ENCODE measurements around the gene RSBN1.

DNA sequence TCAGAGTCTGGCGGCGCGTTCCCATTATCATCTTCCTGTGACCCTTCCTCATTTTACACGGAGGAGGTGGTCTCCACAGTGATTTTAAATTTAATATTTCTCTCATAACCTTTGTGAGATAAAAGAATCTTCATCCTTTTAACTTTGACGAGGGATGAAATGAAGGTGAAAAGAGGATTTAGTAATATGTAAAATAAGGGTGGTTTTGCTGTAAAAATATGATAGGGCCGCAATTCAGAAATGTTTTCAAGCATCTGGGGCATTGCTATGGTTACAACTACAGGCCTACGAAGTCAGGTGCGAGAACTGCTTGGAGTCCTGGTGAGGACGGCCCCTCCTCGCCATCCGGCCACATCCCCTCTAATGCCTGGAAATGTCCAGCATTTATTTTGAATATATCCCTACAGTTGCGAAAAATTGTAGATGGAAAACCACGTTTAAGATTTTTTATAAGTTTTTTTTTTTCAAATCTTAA lies 422 bp upstream of the RSBN1 start:
- TF ChIP-seq, protein P1, sequence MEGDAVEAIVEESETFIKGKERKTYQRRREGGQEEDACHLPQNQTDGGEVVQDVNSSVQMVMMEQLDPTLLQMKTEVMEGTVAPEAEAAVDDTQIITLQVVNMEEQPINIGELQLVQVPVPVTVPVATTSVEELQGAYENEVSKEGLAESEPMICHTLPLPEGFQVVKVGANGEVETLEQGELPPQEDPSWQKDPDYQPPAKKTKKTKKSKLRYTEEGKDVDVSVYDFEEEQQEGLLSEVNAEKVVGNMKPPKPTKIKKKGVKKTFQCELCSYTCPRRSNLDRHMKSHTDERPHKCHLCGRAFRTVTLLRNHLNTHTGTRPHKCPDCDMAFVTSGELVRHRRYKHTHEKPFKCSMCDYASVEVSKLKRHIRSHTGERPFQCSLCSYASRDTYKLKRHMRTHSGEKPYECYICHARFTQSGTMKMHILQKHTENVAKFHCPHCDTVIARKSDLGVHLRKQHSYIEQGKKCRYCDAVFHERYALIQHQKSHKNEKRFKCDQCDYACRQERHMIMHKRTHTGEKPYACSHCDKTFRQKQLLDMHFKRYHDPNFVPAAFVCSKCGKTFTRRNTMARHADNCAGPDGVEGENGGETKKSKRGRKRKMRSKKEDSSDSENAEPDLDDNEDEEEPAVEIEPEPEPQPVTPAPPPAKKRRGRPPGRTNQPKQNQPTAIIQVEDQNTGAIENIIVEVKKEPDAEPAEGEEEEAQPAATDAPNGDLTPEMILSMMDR (IDR thresholded peaks at IDR 0.05; ENCODE audit: poor library complexity) = no peak
- TF ChIP-seq EZH2phosphoT487 (IDR thresholded peaks at IDR 0.05; ENCODE audit: low read depth, severe bottlenecking, unreplicated experiment) (no peak), EZH2 (IDR thresholded peaks at IDR 0.05; ENCODE audit: borderline replicate concordance) (no peak)

All from hepatocyte (in vitro differentiated cells).